CD1c-positive myeloid dendritic cell (primary cell): ENCODE data around the gene C15orf62.

Experiments
- DNase-seq: peaks from one replicate; pipeline ENCODE4 v3.0.0-alpha.2; 2016; ENCODE audit errors: extremely low spot score

Gene C15orf62, protein sequence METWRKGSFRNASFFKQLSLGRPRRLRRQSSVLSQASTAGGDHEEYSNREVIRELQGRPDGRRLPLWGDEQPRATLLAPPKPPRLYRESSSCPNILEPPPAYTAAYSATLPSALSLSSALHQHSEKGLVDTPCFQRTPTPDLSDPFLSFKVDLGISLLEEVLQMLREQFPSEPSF

DNA sequence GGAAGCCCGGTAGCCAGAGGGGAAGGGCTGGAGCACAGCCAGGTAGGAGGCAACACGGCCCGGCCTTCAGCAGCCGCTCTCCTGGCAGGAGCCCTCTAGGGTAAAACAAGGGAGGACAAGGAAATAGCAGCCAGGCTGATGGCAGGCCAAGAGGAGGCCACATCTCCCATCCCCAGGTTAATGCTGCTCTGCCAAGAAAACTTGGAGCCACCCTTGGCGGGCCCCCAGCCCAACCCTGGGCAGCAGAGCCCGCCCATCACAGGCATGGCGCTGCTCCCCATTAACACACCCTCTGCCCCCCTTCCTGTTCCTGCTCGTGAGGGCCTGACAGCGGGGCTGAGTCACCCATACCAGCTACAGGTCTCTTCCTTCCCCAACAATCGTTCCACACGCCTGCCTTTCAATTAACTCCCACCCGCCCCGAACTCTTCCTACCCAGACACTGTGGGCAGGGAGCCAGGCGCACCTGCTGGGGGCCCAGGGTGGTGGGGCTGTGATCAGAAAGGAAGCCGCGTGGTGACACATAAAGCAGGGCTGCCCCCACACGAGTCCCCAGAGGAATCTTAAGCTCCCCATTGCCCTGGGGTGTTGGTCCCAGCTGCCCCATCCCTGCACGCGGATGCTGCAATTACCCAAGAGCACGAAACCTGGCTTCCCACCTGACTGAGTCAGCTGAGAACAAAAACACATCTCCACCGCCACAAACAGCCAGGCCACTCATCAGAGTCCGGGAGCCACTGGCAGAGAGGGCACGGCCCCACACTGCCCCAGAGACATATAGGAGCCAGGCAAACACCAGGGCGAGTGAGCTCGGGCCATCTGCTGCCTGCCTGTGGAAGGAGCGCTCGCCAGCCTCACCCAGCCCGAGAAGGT is at the start of gene C15orf62:
Gene C15orf62, plus strand, starts transcription at position 707 of the 873 bp plus-strand sequence. CDS start 516 bp downstream, outside the sequence.
- peak; percentile 61 for DNase-seq

DNA sequence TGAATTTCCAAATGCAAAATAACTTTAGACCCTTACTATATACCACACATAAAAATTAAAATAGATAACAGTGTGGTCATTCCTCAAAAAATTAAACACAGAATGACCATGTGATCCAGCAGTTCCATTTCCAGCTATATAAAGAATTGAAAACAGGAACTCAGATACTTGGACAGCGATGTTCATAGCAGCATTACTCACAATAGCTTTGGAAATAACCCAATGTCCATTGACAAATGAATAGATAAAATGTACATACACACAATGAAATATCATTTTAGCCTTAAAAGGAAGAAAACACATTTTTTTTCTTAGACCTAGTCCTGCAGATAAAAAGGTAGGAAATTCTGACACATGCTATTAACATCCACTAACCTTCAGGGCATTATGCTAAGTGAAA is 48.1 kb upstream of the C15orf62 start:
- DNase-seq, result peak; percentile 3

DNA sequence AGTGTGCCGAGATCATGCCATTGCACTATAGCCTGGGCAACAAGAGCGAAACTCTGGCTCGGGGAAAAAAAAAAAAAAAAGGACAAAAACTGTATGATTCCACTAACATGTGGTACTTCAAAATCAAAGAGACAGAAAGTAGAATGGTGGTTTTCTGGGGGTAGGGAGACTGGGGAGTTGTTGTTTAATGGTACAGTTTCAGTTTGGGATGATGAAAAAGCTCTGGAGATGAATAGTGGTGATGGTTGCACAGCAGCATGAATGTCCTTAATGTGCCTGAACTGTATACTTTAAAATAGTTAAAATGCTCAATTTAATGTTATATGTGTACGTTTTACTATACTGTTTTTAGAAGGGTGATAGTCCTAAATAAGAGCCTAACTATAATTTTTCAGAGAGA is 47.4 kb upstream of the C15orf62 start:
- DNase-seq, result no peak

DNA sequence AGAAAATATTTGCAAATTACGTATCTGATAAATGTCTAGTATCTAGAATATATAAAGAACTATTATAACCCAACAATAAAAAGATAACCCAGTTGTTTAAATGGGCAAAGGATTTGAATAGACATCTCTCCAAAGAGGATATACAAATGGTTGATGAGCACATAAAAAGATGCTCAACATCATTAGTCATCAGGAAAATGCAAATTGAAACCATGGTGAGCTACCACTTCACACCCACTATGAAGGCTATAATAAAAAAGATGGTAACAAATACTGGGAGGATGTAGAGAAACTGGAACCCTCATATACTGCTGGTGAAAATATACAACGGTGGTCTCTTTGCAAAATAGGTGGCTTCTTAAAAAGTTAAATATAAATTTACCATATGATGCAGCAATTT is 46.8 kb upstream of the C15orf62 start:
- no peak for DNase-seq

DNA sequence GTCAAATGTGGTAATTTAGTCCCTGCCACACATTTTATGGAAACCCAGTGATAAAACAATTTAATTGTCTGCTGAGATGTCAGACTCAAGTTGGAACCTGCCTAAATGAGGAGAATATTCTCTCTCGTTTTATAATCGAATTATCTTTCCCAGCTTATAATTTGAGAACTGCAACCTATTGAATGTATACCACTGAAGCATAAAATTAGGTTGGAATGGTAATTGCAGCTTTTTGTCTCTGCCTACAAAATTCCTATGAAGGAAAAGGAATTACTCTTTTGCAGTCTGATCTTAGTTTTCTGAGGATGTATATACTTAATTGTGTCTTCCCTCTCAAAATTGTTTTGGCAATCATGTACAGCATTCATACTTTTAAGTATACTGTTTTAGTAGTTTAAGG is 45.9 kb upstream of the C15orf62 start:
- DNase-seq, result no peak

DNA sequence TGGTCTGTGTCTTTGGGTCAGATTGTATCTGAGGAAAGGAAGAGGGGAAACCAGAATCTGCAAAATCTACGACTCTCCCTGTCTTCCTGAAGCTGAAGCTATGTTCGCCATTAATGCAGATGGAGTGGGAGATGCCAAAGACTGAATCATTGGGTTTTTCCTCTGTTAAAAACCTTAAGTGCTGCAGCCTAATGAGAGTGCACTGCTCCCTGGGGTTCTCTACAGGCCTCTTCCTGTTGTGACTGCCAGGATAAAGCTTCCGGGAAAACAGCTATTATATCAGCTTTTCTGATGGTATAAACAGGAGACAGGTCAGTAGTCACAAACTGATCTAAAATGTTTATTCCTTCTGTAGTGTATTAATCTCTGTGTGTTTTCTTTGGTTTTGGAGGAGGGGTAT is 38.7 kb upstream of the C15orf62 start:
- DNase-seq, result no peak

DNA sequence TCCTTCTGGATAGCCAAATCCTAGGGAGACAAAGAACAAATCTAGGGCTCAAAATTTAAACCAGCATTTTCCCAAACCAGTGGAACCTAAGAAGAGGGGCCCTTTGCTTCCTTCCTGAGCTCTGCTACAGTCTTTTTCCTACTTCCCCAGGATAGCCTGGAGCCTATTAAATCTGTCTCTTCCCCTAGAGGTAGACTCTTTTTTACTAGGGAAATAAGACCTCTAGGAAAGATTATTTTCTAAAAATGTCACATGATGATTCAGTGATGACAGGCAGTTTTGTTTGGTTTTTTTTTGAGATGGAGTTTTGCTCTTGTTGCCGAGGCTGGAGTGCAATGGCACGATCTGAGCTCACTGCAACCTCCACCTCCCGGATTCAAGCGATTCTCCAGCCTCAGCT is 33.2 kb upstream of the C15orf62 start:
- DNase-seq, result no peak

DNA sequence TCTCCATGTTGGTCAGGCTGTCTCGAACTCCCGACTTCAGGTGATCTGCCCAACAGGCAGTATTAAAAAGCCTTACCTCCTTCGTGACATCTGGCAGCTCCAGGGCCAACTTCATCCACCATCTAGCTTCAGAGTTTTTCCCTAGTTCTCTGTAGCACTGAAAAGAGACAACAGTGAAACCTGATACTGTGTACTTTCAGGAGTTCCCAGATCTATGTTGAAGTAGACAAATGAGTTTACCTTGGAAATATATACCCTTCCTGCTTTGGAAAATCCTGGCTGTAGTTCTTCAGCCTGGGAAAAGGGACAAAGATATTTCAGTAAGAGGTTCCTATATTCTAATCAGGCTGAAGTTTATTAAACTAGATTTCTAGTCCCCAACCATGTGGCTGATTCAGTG is 32.7 kb upstream of the C15orf62 start:
- no peak for DNase-seq

DNA sequence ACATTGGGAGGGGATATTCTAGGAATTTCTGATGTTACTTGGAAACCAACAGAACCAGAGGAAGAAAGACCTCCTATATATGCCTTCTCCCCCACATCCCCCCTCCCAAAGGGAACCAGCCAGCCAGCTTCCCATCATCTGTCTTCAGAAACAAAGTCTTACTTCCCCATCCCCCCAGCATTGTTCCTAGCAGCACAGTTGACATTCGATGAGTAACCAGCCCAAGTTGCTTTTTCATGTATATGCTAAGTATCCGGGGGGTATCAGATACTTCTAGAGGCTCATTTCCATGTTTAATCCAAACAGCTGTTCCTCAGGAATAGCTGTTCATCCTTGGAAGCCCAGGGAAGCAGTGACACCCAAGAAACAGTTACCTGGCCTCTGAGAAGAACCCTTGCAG is 30.7 kb upstream of the C15orf62 start:
- no peak for DNase-seq

DNA sequence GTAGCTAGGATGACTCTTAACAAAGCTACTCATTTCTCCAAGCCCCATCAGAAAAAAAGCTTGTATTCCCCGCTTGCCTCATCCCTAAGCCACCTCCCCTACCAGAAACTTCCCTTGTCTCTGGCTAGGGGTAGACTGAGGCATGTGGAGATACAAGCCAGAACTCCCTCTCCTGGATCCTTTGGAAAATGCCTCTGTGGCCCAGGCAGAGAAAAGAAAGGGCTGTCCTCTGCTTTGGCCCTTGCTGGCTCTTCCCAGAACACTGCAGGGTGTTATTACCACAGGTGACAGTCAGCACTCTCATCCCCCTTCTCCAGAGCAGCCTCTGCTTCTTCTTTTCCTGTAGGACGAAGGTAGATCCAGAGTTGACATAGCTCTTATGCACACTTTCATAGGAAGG is 29.9 kb upstream of the C15orf62 start:
- DNase-seq, result no peak

DNA sequence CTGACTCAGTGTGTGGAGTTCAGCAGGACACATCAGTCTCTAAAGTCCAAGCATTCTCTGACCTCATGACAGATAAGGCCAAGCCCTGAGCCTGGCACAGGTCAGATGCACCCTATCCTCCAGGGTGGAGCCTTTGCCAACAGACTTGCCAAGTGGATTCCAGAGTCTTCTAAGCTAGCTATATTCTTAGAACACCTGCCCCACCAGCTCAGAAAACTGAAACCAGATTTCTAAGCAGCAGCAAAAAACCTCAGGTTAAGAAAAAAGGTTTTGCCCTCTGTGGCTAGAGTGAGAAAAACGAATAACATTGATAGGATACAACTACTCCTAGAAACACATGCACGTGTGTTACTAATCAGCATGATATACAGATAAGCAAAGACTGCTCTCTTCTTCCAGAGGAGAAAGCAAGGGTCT is 26.3 kb upstream of the C15orf62 start:
- DNase-seq, result no peak

DNA sequence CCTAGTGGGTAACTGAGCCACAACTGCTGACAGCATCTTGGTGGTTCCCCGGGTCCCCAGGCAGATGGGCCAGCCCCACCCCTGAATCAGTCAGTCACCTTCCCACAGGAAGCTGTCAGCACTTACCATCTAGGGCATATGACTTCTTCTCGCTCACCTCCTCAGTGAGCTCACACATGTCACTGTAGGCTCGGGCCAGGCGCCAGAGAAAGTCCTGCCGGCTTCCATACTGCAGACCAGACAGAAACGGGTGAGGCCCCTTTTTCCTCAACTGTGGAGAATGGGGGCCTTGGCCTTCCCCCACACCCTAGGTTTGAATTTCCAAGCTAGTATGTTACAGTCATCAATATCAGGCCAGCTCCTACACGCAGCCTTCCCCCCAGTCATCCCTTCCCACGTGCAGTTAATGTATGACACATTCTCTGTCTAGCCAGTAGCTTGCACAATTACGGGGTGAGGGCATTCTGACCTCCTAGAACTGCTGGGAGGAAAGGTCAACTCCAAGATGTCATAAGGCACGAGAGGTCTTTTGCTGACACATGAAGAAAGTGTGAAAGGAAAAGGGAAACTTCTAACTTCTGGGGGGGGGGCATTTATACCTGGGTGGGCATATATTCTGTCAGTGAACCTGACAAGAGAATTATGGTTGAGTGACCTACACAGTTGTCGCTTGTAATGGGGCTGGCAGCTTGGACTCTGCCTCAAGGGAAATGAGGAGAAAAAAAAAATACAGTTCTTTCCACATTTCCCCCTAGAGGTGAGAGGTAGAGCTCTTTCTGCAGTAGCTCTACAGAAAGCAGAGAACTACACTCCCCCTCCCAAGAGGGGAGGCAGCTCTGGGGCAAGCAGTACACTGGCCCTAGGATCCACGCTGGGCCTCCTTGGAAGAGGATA is 25.6 kb upstream of the C15orf62 start:
- DNase-seq, result peak; percentile 92

DNA sequence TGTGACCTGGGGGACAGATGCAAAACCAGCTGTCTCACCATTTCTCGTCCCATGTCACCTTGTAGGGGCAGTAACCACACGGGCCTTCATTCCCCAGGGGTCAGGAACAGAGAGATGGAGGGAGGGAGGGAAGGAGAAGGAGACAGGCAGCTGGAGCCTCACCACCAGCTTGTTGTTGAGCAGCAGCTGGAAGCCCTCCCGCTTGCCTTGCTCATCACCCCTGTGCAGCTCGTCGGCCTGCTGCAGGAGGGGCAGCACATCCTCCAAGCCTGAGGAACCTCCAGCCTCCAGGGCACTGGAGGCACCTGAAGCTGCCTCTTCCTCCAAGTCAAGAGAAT is 25.0 kb upstream of the C15orf62 start:
- no peak for DNase-seq

DNA sequence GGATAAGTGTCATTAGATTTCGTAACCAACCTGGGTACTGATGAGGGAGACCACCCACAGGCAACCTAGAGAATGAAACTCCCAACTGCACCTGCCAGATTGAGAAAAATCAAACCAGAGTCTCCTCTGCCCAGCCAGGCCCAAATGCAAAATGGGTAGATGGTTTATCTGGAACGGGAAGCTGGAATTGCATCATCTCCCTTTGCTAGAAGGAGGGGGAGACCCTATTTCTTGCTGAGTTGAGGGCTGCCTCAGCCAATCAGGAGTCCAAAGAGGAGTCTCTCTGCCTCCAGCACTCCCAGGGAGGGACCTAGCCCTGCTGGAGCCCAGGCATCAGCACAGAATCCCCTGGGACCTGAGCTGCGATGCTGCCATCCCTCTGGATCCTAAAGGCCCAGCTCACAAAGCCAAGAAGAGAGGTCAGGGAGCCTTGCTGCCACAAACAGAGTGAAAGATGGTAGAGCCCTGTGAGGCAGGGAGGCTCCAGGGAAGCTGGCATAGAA is 22.8 kb upstream of the C15orf62 start:
- DNase-seq, result peak; percentile 53

DNA sequence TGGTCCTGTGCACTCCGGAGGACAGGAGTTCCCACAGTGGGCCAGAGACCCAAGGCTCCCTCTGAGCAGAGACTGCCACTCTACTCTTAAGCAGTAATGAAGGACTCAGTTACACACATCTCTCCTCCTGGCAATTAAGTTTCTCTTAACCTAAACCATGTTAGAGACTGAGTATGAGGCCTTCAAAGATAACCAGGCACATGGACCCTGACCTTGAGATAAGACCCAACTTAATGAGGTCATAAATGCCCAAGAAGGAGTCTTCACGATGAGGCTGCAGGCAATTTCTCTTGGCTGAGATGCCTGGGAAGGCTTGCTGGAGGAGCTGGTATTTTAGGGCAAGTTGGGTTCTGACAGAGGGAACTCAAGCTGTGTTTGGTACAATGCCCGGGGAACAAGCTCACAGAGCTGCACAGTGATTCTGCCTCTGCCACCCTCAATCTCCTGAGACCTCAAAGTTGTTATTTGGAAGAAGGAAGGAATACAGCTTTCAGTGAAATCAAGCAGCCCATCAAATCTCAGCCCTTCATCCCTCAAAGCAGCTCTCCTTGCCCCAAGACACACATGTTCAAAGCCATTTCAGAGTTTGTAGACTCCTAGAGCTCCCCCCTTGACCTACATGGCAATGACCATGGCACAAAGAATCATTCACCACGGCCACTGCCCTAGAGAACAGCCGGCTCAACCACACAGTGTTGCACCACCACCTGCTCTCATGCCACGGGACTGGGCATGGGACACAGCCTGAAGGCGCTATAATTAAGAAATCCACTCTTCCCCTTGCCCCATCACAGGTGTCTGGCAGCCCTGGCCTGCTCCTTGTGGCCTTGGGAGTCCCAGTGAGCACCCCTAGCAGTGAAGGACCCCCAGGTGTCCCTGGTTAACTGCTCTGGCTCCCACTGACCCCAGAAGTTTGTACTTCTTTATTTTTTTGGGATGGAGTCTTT is 21.8 kb upstream of the C15orf62 start:
- peak; percentile 5 for DNase-seq

DNA sequence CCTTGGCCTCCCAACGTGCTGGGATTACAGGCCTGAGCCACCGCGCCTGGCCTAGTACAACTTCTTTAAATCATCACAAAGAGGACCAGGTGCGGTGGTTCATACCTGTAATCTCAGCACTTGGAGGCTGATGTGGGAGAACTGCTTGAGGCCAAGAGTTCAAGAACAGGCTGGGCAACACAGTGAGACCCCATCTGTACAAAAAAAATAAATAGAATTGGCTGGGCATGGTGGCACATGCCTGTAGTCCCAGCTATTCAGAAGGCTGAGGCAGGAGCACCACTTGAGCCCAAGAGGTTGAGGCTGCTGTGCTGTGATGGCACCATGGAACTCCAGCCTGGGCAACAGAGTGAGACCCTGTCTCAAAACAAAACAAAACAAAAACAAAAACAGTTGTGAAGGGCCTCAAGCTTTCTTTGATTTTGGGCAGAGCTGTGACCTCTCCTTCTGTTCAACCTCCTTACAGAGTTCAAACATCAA is 20.6 kb upstream of the C15orf62 start:
- no peak for DNase-seq

DNA sequence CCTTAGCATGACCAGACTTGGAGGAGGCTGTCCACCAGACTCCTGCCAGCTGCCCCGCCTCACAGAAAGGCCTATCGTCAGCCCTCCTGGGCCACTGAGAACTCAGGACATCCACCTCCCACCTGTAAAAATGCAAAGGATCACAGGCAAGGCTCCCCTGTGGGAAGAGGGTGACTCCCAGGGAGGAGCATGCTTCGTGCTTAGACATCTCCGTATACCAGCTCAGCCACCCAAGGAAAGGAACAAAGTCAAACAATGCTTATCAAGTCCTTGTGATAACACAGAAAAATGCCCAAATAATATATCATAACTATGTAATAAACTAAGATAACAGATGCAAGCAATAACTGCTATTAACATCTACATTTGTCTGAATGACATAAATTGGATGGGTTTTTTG is 18.9 kb upstream of the C15orf62 start:
- DNase-seq, result no peak

DNA sequence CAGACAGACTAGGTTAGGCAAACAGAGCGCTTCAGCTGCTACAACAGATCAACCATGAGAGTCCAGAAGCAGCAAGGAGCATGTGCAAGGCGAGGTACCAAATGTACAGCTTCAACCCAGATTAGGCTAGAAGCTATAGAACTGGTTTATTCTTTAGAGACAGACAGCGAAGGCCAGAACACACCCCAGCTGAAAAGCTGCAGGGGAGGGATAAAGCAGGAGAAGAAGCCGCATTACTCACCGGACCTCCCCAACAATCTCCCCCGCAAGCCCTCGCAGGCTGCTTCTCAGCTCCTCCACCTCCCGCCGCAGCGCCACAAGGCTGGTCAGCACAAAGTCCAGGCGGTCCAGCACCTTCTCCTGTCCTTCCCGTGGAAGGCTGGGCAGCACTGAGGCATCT is 18.0 kb upstream of the C15orf62 start:
- DNase-seq, result no peak

DNA sequence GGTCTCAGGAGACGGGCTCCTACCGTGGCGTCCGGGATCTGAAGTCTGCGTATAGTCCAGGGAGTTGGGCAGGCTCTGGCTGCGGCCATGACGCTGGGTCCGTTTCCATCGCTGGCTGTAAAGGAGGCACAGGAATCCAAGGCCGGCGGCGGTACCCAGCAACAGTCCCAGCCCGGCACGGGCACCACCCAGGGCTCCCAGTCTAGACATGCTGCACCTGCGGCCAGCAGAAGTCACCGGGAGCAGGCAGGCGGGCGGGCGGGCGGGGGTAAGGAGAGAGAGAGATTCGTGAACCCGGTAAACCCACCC is 15.3 kb upstream of the C15orf62 start:
- DNase-seq, result no peak

DNA sequence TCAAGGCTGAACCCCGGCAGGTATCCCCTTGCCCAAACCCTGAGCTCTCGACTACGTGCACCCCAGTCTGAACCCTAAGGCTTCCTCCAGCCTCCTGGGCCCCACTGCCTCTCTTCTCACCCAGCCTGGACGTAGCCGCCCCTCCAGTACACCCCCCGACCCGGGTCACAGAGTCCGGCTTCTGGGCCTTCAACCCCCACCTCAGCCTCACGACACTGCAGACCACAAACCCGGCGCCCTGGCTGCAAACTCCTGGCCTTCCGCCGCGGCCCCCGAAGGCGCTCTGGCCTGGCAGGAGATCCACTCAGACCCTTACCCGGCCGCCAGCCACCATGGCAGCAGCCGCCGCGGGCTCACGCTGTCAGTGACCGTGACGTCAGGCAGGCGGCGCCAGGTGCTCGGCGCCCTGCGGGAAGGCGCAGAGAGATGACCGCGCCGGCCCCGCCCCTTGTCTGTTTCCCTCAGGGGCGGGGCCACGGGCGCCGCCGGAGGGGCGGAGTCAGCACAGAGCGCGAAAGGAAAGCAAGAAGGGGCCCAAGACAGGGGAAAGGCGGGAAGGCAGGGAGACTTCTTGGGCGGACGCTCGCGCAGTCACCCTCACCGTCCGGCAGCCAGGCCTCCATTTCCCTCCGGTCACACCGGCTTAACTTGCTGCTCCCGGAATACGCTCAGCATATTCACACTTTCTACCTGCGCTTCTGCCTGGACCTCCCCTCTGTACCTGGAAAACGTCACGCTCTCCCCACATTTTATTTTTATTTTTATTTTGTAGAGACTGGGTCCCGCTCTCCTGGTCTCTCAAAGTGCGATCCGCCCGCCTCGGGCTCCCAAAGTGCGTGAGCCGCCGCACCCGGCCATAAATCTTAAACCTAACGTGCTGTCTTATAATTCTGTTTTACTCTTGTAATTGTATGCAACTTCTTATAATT is 14.6 kb upstream of the C15orf62 start, which contains the start of gene RMDN3:
Gene RMDN3, minus strand, starts transcription at position 372 of the 929 bp plus-strand sequence. CDS start 471 bp downstream, outside the sequence.
- DNase-seq, result peak; percentile 98
